WTC11 (cell line): Measurements from ENCODE around the gene NIF3L1. TPM values are rescaled to one million over a fixed set of nuclear protein-coding genes. Genes with fewer than 3 reads are reported as not detected.

Experiments used
- ATAC-seq: fragments of 200-7000 bp; cut with Tn5 transposase; 2 replicates; pipeline ENCODE4 v1.10.0; 2021; ENCODE audit warnings: mild to moderate bottlenecking, moderate library complexity
- CTCF ChIA-PET: fragments of 300-600 bp; sonication (Branson Sonifier 250); formaldehyde crosslinking; loops from one replicate; lab custom pipeline; 2021; ENCODE audit warnings: antibody characterized with exemption; lab: Charles Lee
- POLR2A ChIA-PET: fragments of 350-600 bp; sonication (Branson Sonifier 250); formaldehyde crosslinking; loops from one replicate; lab custom pipeline; 2021; ENCODE audit warnings: antibody characterized with exemption; lab: Charles Lee
- DNase-seq: peaks from one replicate; pipeline ENCODE4 v3.0.0; 2021; ENCODE audit warnings: low spot score
- H3K27ac Mint-ChIP-seq: 2 replicates; pipeline ENCODE4 v1.8.0; 2021; ENCODE audit warnings: mixed read lengths
- H3K27me3 Mint-ChIP-seq: 2 replicates; pipeline ENCODE4 v1.8.0; 2021; ENCODE audit warnings: low read depth, mild to moderate bottlenecking, moderate library complexity, mixed read lengths
- H3K36me3 Mint-ChIP-seq: 2 replicates; pipeline ENCODE4 v1.8.0; 2021; ENCODE audit warnings: mixed read lengths
- H3K4me1 Mint-ChIP-seq: 2 replicates; pipeline ENCODE4 v1.8.0; 2022; ENCODE audit warnings: mixed read lengths
- H3K4me3 Mint-ChIP-seq: 2 replicates; pipeline ENCODE4 v1.8.0; 2021; ENCODE audit warnings: mild to moderate bottlenecking, moderate library complexity, mixed read lengths
- H3K9me3 Mint-ChIP-seq: 2 replicates; pipeline ENCODE4 v1.8.0; 2021; ENCODE audit warnings: mixed read lengths
- ATF1 ChIP-seq: sonication (generic); formaldehyde crosslinking; IDR thresholded peaks from 2 replicates; pipeline ENCODE4 v1.8.1; 2023; ENCODE audit warnings: mild to moderate bottlenecking, moderate library complexity, missing genetic modification reagents
- CREB1 ChIP-seq: sonication (generic); formaldehyde crosslinking; IDR thresholded peaks from 2 replicates; pipeline ENCODE4 v1.8.0; 2023; ENCODE audit warnings: mild to moderate bottlenecking, missing genetic modification reagents
- GABPB1 ChIP-seq: sonication (generic); formaldehyde crosslinking; IDR thresholded peaks from 2 replicates; pipeline ENCODE4 v1.8.1; 2023; ENCODE audit warnings: mild to moderate bottlenecking, missing genetic modification reagents
- IRF2 ChIP-seq: sonication (generic); formaldehyde crosslinking; IDR thresholded peaks from 2 replicates; pipeline ENCODE4 v1.8.0; 2022; ENCODE audit warnings: low read depth, missing genetic modification reagents, borderline replicate concordance
- MXD4 ChIP-seq: fragments of 250-450 bp; sonication (Bioruptor Pico); IDR thresholded peaks from 2 replicates; pipeline ENCODE4 v1.8.0; 2021; ENCODE audit warnings: mild to moderate bottlenecking, moderate library complexity, borderline replicate concordance
- NFATC4 ChIP-seq: fragments of 250-450 bp; sonication (Bioruptor Pico); IDR thresholded peaks from 2 replicates; pipeline ENCODE4 v1.9.0; 2021; ENCODE audit warnings: mild to moderate bottlenecking
- NFE2L1 ChIP-seq: sonication (generic); formaldehyde crosslinking; IDR thresholded peaks from 2 replicates; pipeline ENCODE4 v1.8.1; 2023; ENCODE audit warnings: missing genetic modification reagents
- SP1 ChIP-seq: sonication (generic); formaldehyde crosslinking; conservative IDR thresholded peaks from 2 replicates; pipeline ENCODE4 v1.8.1; 2022; ENCODE audit warnings: missing genetic modification reagents
- TEAD1 ChIP-seq: sonication (generic); formaldehyde crosslinking; IDR thresholded peaks from 2 replicates; pipeline ENCODE4 v1.8.0; 2022; ENCODE audit warnings: mild to moderate bottlenecking, missing genetic modification reagents
- total RNA-seq: library from RNA; stranded (reverse); gene quantifications from 3 replicates; pipeline ENCODE4 v1.2.3, GENCODE V29; 2021
- TF ChIP-seq, protein P1 (sequence below): sonication (generic); formaldehyde crosslinking; IDR thresholded peaks from 2 replicates; pipeline ENCODE4 v1.8.1; 2022; ENCODE audit warnings: low read depth, missing genetic modification reagents, borderline replicate concordance
- TF ChIP-seq, protein P2 (sequence below): fragments of 250-450 bp; sonication (Bioruptor Pico); IDR thresholded peaks from 2 replicates; pipeline ENCODE4 v2.1.2; 2022; ENCODE audit warnings: mild to moderate bottlenecking, moderate library complexity
- TF ChIP-seq, protein P3 (sequence below): fragments of 250-450 bp; sonication (Bioruptor Pico); conservative IDR thresholded peaks from 2 replicates; pipeline ENCODE4 v1.9.0; 2021; ENCODE audit warnings: mild to moderate bottlenecking
- TF ChIP-seq, protein P4 (sequence below): fragments of 250-450 bp; sonication (Bioruptor Pico); IDR thresholded peaks from 2 replicates; pipeline ENCODE4 v1.9.0; 2021; ENCODE audit warnings: mild to moderate bottlenecking
- TF ChIP-seq, protein P5 (sequence below): sonication (generic); formaldehyde crosslinking; IDR thresholded peaks from 2 replicates; pipeline ENCODE4 v1.8.0; 2022; ENCODE audit warnings: mild to moderate bottlenecking, missing genetic modification reagents
- TF ChIP-seq, protein P6 (sequence below): sonication (generic); formaldehyde crosslinking; IDR thresholded peaks from 2 replicates; pipeline ENCODE4 v1.8.1; 2023; ENCODE audit warnings: mild to moderate bottlenecking, missing genetic modification reagents
- TF ChIP-seq, protein P7 (sequence below): sonication (generic); formaldehyde crosslinking; IDR thresholded peaks from 2 replicates; pipeline ENCODE4 v1.8.0; 2022; ENCODE audit warnings: mild to moderate bottlenecking, missing genetic modification reagents

The NIF3L1 gene
- total RNA-seq, 1 experiment from 2014 or later: 49.1 TPM

DNA sequence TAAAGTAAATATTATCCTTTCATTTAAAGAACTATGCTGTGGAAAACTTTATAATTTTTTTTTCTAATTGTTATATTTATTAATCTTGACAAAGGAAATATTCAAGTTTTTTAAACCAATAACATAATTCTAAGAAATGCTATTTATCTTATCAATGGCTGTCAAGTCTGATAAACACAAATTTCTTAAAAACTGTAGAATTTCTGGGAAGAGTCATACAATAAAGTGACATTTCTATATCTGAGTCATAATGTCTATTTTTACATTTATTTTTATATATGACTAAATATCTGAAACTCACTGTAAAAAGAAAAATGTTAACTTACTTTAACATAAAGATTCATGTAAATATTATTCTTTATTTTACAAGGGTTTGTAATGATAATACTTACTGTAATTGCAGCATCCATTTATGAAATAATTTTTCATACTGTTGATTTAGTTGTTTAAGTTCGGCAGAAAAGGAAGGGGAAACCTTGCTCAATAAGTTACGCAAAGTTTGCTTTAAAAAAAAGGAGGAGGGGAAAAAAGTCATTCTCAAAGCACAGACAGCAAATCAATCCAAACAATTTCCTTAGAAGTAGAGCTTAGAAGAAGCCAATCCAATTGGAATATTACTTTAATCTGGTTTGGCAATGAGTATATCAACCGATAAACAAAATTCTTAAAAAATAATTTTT, 41.9 kb downstream of the NIF3L1 start:
- POLR2A ChIA-PET: no interaction called here
- H3K4me1 Mint-ChIP-seq: no peaks in the 10 kb centered on the region
- H3K36me3 Mint-ChIP-seq: peaks cover 50% of the 10 kb centered on the region
- CTCF ChIA-PET: no interaction called here
- no peak overlapping the region for H3K4me3 Mint-ChIP-seq
- H3K27ac Mint-ChIP-seq: no peak overlapping the region
- no peak for ATAC-seq
- TF ChIP-seq NFATC4 (CRISPR knock-in tag) (no peak), MXD4 (no peak), GABPB1 (CRISPR knock-in tag) (no peak), NFE2L1 (CRISPR knock-in tag) (no peak), IRF2 (CRISPR knock-in tag) (no peak), TEAD1 (CRISPR knock-in tag) (no peak)
- TF ChIP-seq, protein P1, sequence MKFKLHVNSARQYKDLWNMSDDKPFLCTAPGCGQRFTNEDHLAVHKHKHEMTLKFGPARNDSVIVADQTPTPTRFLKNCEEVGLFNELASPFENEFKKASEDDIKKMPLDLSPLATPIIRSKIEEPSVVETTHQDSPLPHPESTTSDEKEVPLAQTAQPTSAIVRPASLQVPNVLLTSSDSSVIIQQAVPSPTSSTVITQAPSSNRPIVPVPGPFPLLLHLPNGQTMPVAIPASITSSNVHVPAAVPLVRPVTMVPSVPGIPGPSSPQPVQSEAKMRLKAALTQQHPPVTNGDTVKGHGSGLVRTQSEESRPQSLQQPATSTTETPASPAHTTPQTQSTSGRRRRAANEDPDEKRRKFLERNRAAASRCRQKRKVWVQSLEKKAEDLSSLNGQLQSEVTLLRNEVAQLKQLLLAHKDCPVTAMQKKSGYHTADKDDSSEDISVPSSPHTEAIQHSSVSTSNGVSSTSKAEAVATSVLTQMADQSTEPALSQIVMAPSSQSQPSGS (CRISPR knock-in tag): no peak
- TF ChIP-seq, protein P2, sequence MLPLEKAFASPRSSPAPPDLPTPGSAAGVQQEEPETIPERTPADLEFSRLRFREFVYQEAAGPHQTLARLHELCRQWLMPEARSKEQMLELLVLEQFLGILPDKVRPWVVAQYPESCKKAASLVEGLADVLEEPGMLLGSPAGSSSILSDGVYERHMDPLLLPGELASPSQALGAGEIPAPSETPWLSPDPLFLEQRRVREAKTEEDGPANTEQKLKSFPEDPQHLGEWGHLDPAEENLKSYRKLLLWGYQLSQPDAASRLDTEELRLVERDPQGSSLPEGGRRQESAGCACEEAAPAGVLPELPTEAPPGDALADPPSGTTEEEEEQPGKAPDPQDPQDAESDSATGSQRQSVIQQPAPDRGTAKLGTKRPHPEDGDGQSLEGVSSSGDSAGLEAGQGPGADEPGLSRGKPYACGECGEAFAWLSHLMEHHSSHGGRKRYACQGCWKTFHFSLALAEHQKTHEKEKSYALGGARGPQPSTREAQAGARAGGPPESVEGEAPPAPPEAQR (CRISPR knock-in tag): no peak
- TF ChIP-seq, protein P3, sequence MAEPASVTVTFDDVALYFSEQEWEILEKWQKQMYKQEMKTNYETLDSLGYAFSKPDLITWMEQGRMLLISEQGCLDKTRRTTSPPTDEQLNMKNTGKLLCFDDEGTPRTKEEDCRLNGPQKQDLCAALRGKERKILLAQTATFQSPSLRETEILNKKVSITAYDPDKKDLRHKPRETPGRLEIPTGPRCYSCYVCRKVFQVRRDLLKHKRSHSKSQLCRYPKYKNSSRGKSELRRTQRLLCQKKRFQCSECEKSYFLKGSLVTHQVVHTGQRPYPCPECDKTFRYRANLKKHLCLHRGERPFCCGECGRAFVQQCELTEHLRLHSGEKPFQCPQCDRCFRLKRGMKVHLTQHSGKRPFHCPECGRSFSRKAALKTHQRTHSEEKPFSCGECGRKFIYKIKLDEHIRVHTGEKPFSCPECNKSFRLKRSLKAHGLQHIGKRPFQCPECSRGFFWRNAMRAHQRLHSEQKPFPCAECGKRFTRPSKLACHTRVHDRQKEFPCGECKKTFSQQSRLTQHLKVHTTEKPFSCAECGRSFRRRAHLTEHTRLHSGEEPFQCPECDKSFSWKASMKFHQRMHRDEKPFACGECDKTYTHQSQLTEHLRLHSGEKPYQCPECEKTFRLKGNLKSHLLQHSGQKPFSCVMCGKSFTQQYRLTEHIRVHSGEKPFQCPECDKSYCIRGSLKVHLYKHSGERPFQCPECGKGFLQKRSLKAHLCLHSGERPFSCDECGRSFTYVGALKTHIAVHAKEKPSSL: no peak
- TF ChIP-seq, protein P4, sequence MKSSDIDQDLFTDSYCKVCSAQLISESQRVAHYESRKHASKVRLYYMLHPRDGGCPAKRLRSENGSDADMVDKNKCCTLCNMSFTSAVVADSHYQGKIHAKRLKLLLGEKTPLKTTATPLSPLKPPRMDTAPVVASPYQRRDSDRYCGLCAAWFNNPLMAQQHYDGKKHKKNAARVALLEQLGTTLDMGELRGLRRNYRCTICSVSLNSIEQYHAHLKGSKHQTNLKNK (CRISPR knock-in tag): no peak
- TF ChIP-seq, protein P5, sequence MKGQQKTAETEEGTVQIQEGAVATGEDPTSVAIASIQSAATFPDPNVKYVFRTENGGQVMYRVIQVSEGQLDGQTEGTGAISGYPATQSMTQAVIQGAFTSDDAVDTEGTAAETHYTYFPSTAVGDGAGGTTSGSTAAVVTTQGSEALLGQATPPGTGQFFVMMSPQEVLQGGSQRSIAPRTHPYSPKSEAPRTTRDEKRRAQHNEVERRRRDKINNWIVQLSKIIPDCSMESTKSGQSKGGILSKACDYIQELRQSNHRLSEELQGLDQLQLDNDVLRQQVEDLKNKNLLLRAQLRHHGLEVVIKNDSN (CRISPR knock-in tag): no peak
- TF ChIP-seq, protein P6, sequence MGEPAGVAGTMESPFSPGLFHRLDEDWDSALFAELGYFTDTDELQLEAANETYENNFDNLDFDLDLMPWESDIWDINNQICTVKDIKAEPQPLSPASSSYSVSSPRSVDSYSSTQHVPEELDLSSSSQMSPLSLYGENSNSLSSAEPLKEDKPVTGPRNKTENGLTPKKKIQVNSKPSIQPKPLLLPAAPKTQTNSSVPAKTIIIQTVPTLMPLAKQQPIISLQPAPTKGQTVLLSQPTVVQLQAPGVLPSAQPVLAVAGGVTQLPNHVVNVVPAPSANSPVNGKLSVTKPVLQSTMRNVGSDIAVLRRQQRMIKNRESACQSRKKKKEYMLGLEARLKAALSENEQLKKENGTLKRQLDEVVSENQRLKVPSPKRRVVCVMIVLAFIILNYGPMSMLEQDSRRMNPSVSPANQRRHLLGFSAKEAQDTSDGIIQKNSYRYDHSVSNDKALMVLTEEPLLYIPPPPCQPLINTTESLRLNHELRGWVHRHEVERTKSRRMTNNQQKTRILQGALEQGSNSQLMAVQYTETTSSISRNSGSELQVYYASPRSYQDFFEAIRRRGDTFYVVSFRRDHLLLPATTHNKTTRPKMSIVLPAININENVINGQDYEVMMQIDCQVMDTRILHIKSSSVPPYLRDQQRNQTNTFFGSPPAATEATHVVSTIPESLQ (CRISPR knock-in tag): no peak
- TF ChIP-seq, protein P7, sequence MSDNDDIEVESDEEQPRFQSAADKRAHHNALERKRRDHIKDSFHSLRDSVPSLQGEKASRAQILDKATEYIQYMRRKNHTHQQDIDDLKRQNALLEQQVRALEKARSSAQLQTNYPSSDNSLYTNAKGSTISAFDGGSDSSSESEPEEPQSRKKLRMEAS (CRISPR knock-in tag): no peak
- TF ChIP-seq, all 79 proteins: peak for 0
- H3K9me3 Mint-ChIP-seq: no peaks in the 10 kb centered on the region
- no peak for DNase-seq
- no peaks in the 10 kb centered on the region for H3K27me3 Mint-ChIP-seq

DNA sequence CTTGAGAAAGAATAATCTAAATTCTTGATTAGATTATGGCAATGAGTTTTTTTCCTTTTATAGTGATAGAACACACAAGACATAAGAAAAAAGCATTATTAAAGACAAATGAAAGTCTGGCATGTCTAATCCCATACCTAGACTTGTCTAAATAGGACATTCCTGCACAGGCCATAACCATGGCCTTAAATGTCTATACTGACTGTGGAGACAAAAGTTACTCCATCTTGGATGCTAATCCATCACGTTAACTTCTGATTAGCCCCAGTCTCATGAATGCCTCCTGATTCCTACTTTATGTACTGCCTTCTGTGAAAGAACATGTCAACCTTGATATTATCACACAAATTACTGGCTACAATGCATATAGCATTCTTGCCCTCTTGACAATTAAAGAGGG, 50.7 kb downstream of the NIF3L1 start:
- TF ChIP-seq SP1 (CRISPR knock-in tag) (no peak), CREB1 (CRISPR knock-in tag) (no peak), ATF1 (CRISPR knock-in tag) (no peak)
- Mint-ChIP-seq H3K27ac (no peak overlapping the region), H3K4me3 (no peak overlapping the region), H3K4me1 (no peaks in the 10 kb centered on the region), H3K27me3 (no peaks in the 10 kb centered on the region), H3K9me3 (no peaks in the 10 kb centered on the region), H3K36me3 (peaks cover 67% of the 10 kb centered on the region)
- ChIA-PET CTCF (interaction anchor here (1.6 kb wide), 1 partner anchor 129 kb away, joined by 4 read pairs; no protein-coding TSS in a partner anchor), POLR2A (no interaction called here)
- DNase-seq (no peak), ATAC-seq (no peak)
